Subcutaneous adipose tissue (tissue), 4 donors: Measurements from ENCODE around the gene PALLD. TPM values are rescaled to one million over a fixed set of nuclear protein-coding genes. Genes with fewer than 3 reads are reported as not detected.

Experiments
- CTCF ChIP-seq: fragments of 450-650 bp; IDR thresholded peaks from one replicate; pipeline ENCODE4 v1.5.1; 2016; ENCODE audit warnings: low read depth, mild to moderate bottlenecking, control low read depth, antibody characterized with exemption, moderate library complexity
- total RNA-seq, 4 donors: library from RNA; depleted of rRNA; stranded (reverse); fragments of >200 nt; gene quantifications; one replicate each; pipeline ENCODE4 v1.1.0, GENCODE V29; 2016

PALLD gene
- total RNA-seq, 4 donors from 2014 or later, result 94.1 to 118 (median 110) TPM

- TF ChIP-seq CTCF, result no peak
Observed at GRCh38 chr4:168598191-168598590, 101.3 kb downstream of the PALLD start.

GRCh38 chr4:168600796-168601583, 104.1 kb downstream of the PALLD start:
- TF ChIP-seq CTCF, result no peak

- TF ChIP-seq CTCF, result no peak
Observed at GRCh38 chr4:168601899-168602298, 105.0 kb downstream of the PALLD start.

GRCh38 chr4:168604496-168605373, 107.9 kb downstream of the PALLD start:
- TF ChIP-seq CTCF, result no peak

GRCh38 chr4:168605411-168605810, 108.6 kb downstream of the PALLD start:
- TF ChIP-seq CTCF, result no peak

GRCh38 chr4:168607215-168607614, 110.4 kb downstream of the PALLD start:
- TF ChIP-seq CTCF, result no peak

- TF ChIP-seq CTCF, result no peak
Observed at GRCh38 chr4:168608771-168609170, 111.9 kb downstream of the PALLD start.
